ENCODE data around the gene MANBA.

The MANBA gene

GRCh38 chr4:102799816-102800215 lies 39.0 kb upstream of the MANBA start:
- TF ChIP-seq REST (IDR thresholded peaks at IDR 0.05; ENCODE audit: insufficient read depth in 1 of 2, low read depth in 2 of 2, low read length in 2 of 2) (no peak), SIN3A (IDR thresholded peaks at IDR 0.05; ENCODE audit: borderline replicate concordance, insufficient read depth, low read length) (no peak), TAF1 (IDR thresholded peaks at IDR 0.05; ENCODE audit: borderline replicate concordance, insufficient read depth, low read length) (no peak), POLR2AphosphoS5 (IDR thresholded peaks at IDR 0.05; ENCODE audit: low read depth, low read length) (no peak), FOXP2 (optimal IDR thresholded peaks at IDR 0.05; ENCODE audit: borderline replicate concordance, extremely low read depth, extremely low read length, insufficient read depth) (no peak)

- TF ChIP-seq TAF1 (IDR thresholded peaks at IDR 0.05; ENCODE audit: borderline replicate concordance, insufficient read depth, low read length) = no peak
- TF ChIP-seq SIN3A (IDR thresholded peaks at IDR 0.05; ENCODE audit: borderline replicate concordance, insufficient read depth, low read length) = no peak
- TF ChIP-seq FOXP2 (optimal IDR thresholded peaks at IDR 0.05; ENCODE audit: borderline replicate concordance, extremely low read depth, extremely low read length, insufficient read depth) = no peak
- no peak for TF ChIP-seq REST (IDR thresholded peaks at IDR 0.05; ENCODE audit: insufficient read depth in 1 of 2, low read depth in 2 of 2, low read length in 2 of 2)
- TF ChIP-seq POLR2AphosphoS5 (IDR thresholded peaks at IDR 0.05; ENCODE audit: low read depth, low read length) = no peak
These were observed 34.2 kb upstream of the MANBA start for GRCh38 chr4:102794999-102795398.

GRCh38 chr4:102792361-102792936 lies 31.7 kb upstream of the MANBA start:
- TF ChIP-seq SIN3A (IDR thresholded peaks at IDR 0.05; ENCODE audit: borderline replicate concordance, insufficient read depth, low read length) = no peak

- TF ChIP-seq SIN3A (IDR thresholded peaks at IDR 0.05; ENCODE audit: borderline replicate concordance, insufficient read depth, low read length) (no peak), REST (IDR thresholded peaks at IDR 0.05; ENCODE audit: insufficient read depth in 1 of 2, low read depth in 2 of 2, low read length in 2 of 2) (no peak), FOXP2 (optimal IDR thresholded peaks at IDR 0.05; ENCODE audit: borderline replicate concordance, extremely low read depth, extremely low read length, insufficient read depth) (no peak), TAF1 (IDR thresholded peaks at IDR 0.05; ENCODE audit: borderline replicate concordance, insufficient read depth, low read length) (no peak), POLR2AphosphoS5 (IDR thresholded peaks at IDR 0.05; ENCODE audit: low read depth, low read length) (no peak)
These were observed 30.6 kb upstream of the MANBA start for GRCh38 chr4:102791318-102791835.

- no peak for TF ChIP-seq POLR2AphosphoS5 (IDR thresholded peaks at IDR 0.05; ENCODE audit: low read depth, low read length)
- TF ChIP-seq TAF1 (IDR thresholded peaks at IDR 0.05; ENCODE audit: borderline replicate concordance, insufficient read depth, low read length) = no peak
- TF ChIP-seq FOXP2 (optimal IDR thresholded peaks at IDR 0.05; ENCODE audit: borderline replicate concordance, extremely low read depth, extremely low read length, insufficient read depth) = no peak
- no peak for TF ChIP-seq REST (IDR thresholded peaks at IDR 0.05; ENCODE audit: insufficient read depth in 1 of 2, low read depth in 2 of 2, low read length in 2 of 2)
- TF ChIP-seq SIN3A (IDR thresholded peaks at IDR 0.05; ENCODE audit: borderline replicate concordance, insufficient read depth, low read length) = no peak
These were observed 28.5 kb upstream of the MANBA start for GRCh38 chr4:102789317-102789717.

Data from PFSK-1 (cell line).